GM12878 (cell line): ENCODE results near the gene FAM193A. TPM values are rescaled to one million over a fixed set of nuclear protein-coding genes. Genes with fewer than 3 reads are reported as not detected.

Experiments
- ATAC-seq: fragments of 200-7000 bp; cut with Tn5 transposase; 3 replicates; pipeline ENCODE4 v1.9.1; 2020; ENCODE audit warnings: mild to moderate bottlenecking, moderate library complexity
- BruUV-seq: library from RNA; stranded (reverse); fragments of 400-500 nt; replicated peaks from 2 replicates; lab custom pipeline; 2021; lab: Mats Ljungman, UMichigan
- CTCF ChIA-PET: fragments of 300-600 bp; sonication (Branson Sonifier 250); formaldehyde crosslinking; extraction: SDS; loops from one replicate; lab custom pipeline; 2021; ENCODE audit warnings: inconsistent platforms; lab: Yijun Ruan, JAX
- POLR2A ChIA-PET: fragments of 350-600 bp; formaldehyde crosslinking; extraction: SDS; loops from one replicate; lab custom pipeline; 2021; ENCODE audit warnings: inconsistent platforms; lab: Charles Lee
- RAD21 ChIA-PET: fragments of 300-600 bp; sonication (Branson Sonifier 250); formaldehyde crosslinking; loops from one replicate; lab custom pipeline; 2023; ENCODE audit warnings: antibody characterized with exemption; ENCODE audit not compliant: unreplicated experiment; lab: Charles Lee
- SMC1A ChIA-PET: fragments of 300-600 bp; sonication (Branson Sonifier 250); formaldehyde crosslinking; loops from one replicate; lab custom pipeline; 2023; ENCODE audit not compliant: unreplicated experiment, uncharacterized antibody; lab: Charles Lee
- DNase-seq: peaks from one replicate; pipeline ENCODE4 v3.0.0-alpha.2; 2011; ENCODE audit warnings: low read depth, low spot score
- FAIRE-seq: peaks from 3 replicates; lab custom pipeline; 2011; peaks lifted over from hg19 to GRCh38; lab: Jason Lieb, UNC
- H2AFZ ChIP-seq: 2 replicates; pipeline ENCODE4 v1.6.0; 2011; ENCODE audit warnings: low read depth, low read length, control low read depth; ENCODE audit not compliant: control insufficient read depth
- H3K27ac ChIP-seq: 2 replicates; pipeline ENCODE4 v1.5.1; 2011; ENCODE audit warnings: control low read depth; ENCODE audit not compliant: control insufficient read depth, insufficient read depth
- H3K27me3 ChIP-seq, 2 experiments: replicated peaks in 1 of 2; 2 replicates each; pipeline versions ENCODE4 v1.6.0 to v1.6.1; 2011; ENCODE audit warnings: low read length in 1 of 2; ENCODE audit not compliant: control insufficient read depth in 2 of 2, insufficient read depth in 2 of 2
- H3K36me3 ChIP-seq, 2 experiments: 2 replicates each; pipeline ENCODE4 v1.5.1; 2011; ENCODE audit warnings: low read length in 1 of 2; ENCODE audit not compliant: control insufficient read depth in 2 of 2, insufficient read depth in 2 of 2
- H3K4me1 ChIP-seq: 2 replicates; pipeline ENCODE4 v1.6.1; 2011; ENCODE audit warnings: mild to moderate bottlenecking, low read length, moderate library complexity, mixed read lengths; ENCODE audit not compliant: control insufficient read depth, insufficient read depth
- H3K4me2 ChIP-seq: 2 replicates; pipeline ENCODE4 v1.6.0; 2011; ENCODE audit warnings: control low read depth; ENCODE audit not compliant: control insufficient read depth, insufficient read depth
- H3K4me3 ChIP-seq: fragments of 200-600 bp; sonication (generic); 2 replicates; pipeline ENCODE4 v1.5.1; 2016
- H3K79me2 ChIP-seq: 2 replicates; pipeline ENCODE4 v1.6.0; 2011; ENCODE audit warnings: low read length; ENCODE audit not compliant: control insufficient read depth, insufficient read depth
- H3K9ac ChIP-seq: 2 replicates; pipeline ENCODE4 v1.8.0; 2011; ENCODE audit warnings: low read length, control low read depth, mixed read lengths; ENCODE audit not compliant: control insufficient read depth, insufficient read depth
- H3K9me3 ChIP-seq: replicated peaks from 3 replicates; pipeline ENCODE4 v1.5.1; 2011; ENCODE audit warnings: mild to moderate bottlenecking, low read length; ENCODE audit not compliant: control insufficient read depth, insufficient read depth
- H4K20me1 ChIP-seq: 2 replicates; pipeline ENCODE4 v1.6.0; 2011; ENCODE audit not compliant: control insufficient read depth, insufficient read depth
- ASH2L ChIP-seq: fragments of 300-600, 200-600 bp; sonication (generic); IDR thresholded peaks from 2 replicates; pipeline ENCODE4 v1.6.1; 2017; ENCODE audit warnings: low read depth, mild to moderate bottlenecking, borderline replicate concordance
- ATF2 ChIP-seq: IDR thresholded peaks from 2 replicates; pipeline ENCODE4 v1.6.1; 2012; ENCODE audit warnings: low read length, inconsistent platforms
- CBX5 ChIP-seq: sonication (generic); IDR thresholded peaks from 2 replicates; pipeline ENCODE4 v1.6.1; 2016; ENCODE audit warnings: low read depth, moderate library complexity, mild to moderate bottlenecking, inconsistent platforms
- CREB1 ChIP-seq: IDR thresholded peaks from 2 replicates; pipeline ENCODE4 v1.6.1; 2012; ENCODE audit warnings: low read depth, mild to moderate bottlenecking, inconsistent platforms
- CREM ChIP-seq: IDR thresholded peaks from 2 replicates; pipeline ENCODE4 v1.6.1; 2014; ENCODE audit warnings: antibody characterized with exemption, low read depth
- E2F4 ChIP-seq: IDR thresholded peaks from 2 replicates; pipeline ENCODE4 v1.6.1; 2012; ENCODE audit warnings: low read depth, low read length, improper control_type of control experiment
- NFYB ChIP-seq: IDR thresholded peaks from 2 replicates; pipeline ENCODE4 v1.6.1; 2011; ENCODE audit warnings: low read depth, mild to moderate bottlenecking, low read length, improper control_type of control experiment, moderate library complexity; ENCODE audit not compliant: insufficient read depth
- NR2F1 ChIP-seq: fragments of 450-650 bp; conservative IDR thresholded peaks from 2 replicates; pipeline ENCODE4 v1.6.1; 2017; ENCODE audit warnings: mild to moderate bottlenecking
- SIX5 ChIP-seq: IDR thresholded peaks from 2 replicates; pipeline ENCODE4 v1.6.1; 2011; ENCODE audit warnings: mild to moderate bottlenecking, low read depth, low read length, moderate library complexity; ENCODE audit not compliant: severe bottlenecking
- STAT1 ChIP-seq: fragments of 450-650 bp; conservative IDR thresholded peaks from 2 replicates; pipeline ENCODE4 v1.6.1; 2014; ENCODE audit warnings: antibody characterized with exemption, mild to moderate bottlenecking
- TARDBP ChIP-seq: IDR thresholded peaks from 2 replicates; pipeline ENCODE4 v1.6.1; 2016; ENCODE audit warnings: borderline replicate concordance
- ZSCAN29 ChIP-seq: fragments of 450-650 bp; IDR thresholded peaks from 2 replicates; pipeline ENCODE4 v1.6.1; 2017; ENCODE audit warnings: mild to moderate bottlenecking, moderate library complexity
- WGBS: methylation state at CpG from one replicate; pipeline ENCODE4 v1.1.6; 2016; ENCODE audit warnings: low lambda C conversion rate; ENCODE audit not compliant: insufficient replicate concordance, insufficient coverage; ENCODE audit errors: missing lambda C conversion rate; 5-methylcytosine and 5-hydroxymethylcytosine counted together
- in situ Hi-C: fragments of 300-500 bp; cut with MboI; formaldehyde crosslinking; loops from 9 replicates; pipeline ENCODE4 v1.14.3; 2018; ENCODE audit warnings: mixed read lengths
- intact Hi-C: fragments of 100-400 bp; cut with micrococcal nuclease; formaldehyde crosslinking; loops from one replicate; pipeline ENCODE4 v1.14.2; 2022; ENCODE audit not compliant: unreplicated experiment
- polyA plus RNA-seq, 11 experiments: library from polyadenylated mRNA; depleted of rRNA in 4 of 11; unstranded in 6 of 11; stranded (reverse) in 5 of 11; fragments of >200 nt; fragmentation: Nextera tagmentation in 4 of 11; fragmentation: Illumina TruSeq in 1 of 11; extraction: Ambion mirVana in 4 of 11; extraction: Trizol in 1 of 11; gene quantifications; 1 replicate in 1 of 11; 2 replicates in 10 of 11; pipeline versions ENCODE4 v1.2.1 to v1.2.3, GENCODE V29; 2011 to 2016; ENCODE audit warnings: inconsistent platforms in 2 of 11, missing spikeins in 2 of 11, low read depth in 1 of 11
- total RNA-seq, 4 experiments: library from RNA; depleted of rRNA in 3 of 4; stranded (reverse); fragments of >200 nt in 3 of 4; fragmentation: Illumina TruSeq in 1 of 4; extraction: Trizol in 1 of 4; gene quantifications; 2 replicates each; pipeline versions ENCODE4 v1.2.1 to v1.2.3, GENCODE V29; 2013 to 2021
- TF ChIP-seq, protein P1 (sequence below): fragments of 450-650 bp; conservative IDR thresholded peaks from 2 replicates; pipeline ENCODE4 v1.6.1; 2017; ENCODE audit warnings: mild to moderate bottlenecking, moderate library complexity

FAM193A gene
- total and polyA plus RNA-seq, 10 of the 15 experiments (the other 5 are each of a cell fraction or from before 2014, with no cell fraction given) = 0.52 to 23.3 (median 7.4) TPM

DNA sequence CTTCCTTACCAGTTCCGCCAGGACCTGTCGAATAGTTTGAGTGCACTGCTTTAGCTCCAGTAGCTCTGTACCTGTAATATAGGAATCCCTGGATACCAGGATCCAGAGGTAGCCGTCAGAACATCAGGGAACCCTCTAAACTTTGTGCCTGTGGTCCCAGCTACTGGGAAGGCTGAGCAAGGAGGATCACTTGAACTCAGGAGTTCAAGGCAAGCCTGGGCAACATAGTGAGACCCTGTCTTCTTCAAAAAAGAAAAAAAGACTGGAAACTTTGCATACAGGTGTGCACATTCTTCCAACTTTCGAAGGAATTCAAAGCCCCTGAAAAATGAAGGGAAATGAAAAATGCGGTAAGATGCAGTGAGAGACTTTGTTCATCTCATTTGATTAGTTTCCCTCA lies 32.6 kb upstream of the FAM193A start:
- DNase-seq = no peak
- Histone ChIP-seq H3K4me3 (no peak overlapping the region), H3K27ac (no peak overlapping the region), H3K4me1 (no peaks in the 10 kb centered on the region), H3K4me2 (no peak overlapping the region), H4K20me1 (peaks cover 7% of the 10 kb centered on the region), H3K9ac (no peak overlapping the region), H3K36me3 (peaks cover 32 to 47% of the 10 kb centered on the region in 2 experiments), H3K27me3 (no peaks in the 10 kb centered on the region), H3K79me2 (peaks cover 14% of the 10 kb centered on the region), H3K9me3 (no peaks in the 10 kb centered on the region), H2AFZ (no peak overlapping the region)
- in situ Hi-C loops (no loop called here), intact Hi-C loops (no loop called here)
- CTCF ChIA-PET = interaction anchor here (1.0 to 1.2 kb wide), 2 partner anchors 8 to 32 kb away, joined by 4 read pairs; no protein-coding TSS in a partner anchor
- FAIRE-seq = no peak
- no peak for ATAC-seq
- SMC1A ChIA-PET = interaction anchor here (0.7 kb wide), 1 partner anchor 36 kb away, joined by 3 read pairs; no protein-coding TSS in a partner anchor
- 86% methylated on average over 5 of the region's 5 CpGs for WGBS
- BruUV-seq = no TSS peak
- RAD21 ChIA-PET = no interaction called here
- POLR2A ChIA-PET = interaction anchor here (0.5 to 1.0 kb wide), 2 partner anchors 35 to 136 kb away, joined by 3 to 5 read pairs; partner anchors contain the start of gene RNF4
- TF ChIP-seq CREM = no peak
- TF ChIP-seq TARDBP = no peak
- TF ChIP-seq CREB1 = no peak
- TF ChIP-seq NR2F1 = no peak
- no peak for TF ChIP-seq ATF2
- no peak for TF ChIP-seq CBX5
- TF ChIP-seq NFYB = no peak
- no peak for TF ChIP-seq ASH2L
- TF ChIP-seq ZSCAN29 = no peak
- TF ChIP-seq, protein P1, sequence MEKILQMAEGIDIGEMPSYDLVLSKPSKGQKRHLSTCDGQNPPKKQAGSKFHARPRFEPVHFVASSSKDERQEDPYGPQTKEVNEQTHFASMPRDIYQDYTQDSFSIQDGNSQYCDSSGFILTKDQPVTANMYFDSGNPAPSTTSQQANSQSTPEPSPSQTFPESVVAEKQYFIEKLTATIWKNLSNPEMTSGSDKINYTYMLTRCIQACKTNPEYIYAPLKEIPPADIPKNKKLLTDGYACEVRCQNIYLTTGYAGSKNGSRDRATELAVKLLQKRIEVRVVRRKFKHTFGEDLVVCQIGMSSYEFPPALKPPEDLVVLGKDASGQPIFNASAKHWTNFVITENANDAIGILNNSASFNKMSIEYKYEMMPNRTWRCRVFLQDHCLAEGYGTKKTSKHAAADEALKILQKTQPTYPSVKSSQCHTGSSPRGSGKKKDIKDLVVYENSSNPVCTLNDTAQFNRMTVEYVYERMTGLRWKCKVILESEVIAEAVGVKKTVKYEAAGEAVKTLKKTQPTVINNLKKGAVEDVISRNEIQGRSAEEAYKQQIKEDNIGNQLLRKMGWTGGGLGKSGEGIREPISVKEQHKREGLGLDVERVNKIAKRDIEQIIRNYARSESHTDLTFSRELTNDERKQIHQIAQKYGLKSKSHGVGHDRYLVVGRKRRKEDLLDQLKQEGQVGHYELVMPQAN = no peak
- TF ChIP-seq E2F4 = no peak
- no peak for TF ChIP-seq SIX5
- TF ChIP-seq STAT1 = no peak
